Measurements from ENCODE around the gene TUBAL3.
A peak's percentile ranks its signal among the peaks of the same experiment; 100 is the strongest.

The TUBAL3 gene

DNA sequence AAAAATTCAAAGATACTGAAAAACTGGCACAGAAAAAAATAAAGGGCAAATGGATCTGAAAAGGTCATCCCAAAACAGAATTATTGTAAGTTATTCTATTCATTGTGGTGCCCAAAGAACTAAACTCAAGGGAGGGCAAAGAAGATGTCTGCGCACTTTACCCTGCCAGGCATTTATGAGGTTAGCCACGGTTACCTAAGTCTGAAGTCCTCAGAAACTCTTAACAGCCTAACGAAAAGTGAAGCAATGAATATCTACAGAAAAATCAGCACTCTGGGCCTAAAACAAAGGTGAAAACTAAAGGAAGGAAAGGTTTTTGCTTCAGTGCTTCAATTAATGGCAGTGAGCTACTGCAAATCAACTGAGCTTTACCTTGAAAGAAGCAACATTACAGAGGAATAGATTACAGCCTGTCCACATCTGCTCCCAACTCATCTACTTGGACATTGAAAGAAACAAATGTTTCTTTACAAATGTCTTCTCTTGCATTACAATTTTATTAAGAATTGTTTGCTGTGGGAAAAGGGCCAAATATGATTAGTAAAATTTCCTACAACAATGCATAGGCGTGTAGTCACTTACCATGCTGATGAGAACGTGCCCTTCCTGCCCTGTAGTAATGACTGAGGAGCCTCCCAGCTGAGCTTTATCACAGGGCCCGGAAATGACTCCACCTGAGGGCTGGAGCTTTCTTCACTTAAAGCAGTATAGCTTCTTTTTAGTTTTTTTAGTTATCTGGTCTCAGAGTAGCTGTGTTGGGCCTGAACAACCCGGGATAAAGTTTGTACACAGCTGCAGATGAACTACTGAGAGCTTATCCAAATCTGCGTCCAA lies at the start of gene TUBAL3:
TSS of gene TUBAL3 (minus strand) at position 621 of the 834 bp plus-strand sequence. CDS start at position 585, 36 bp downstream.
- DNase-seq (ENCODE audit: insufficient read length, low spot score), result no peak
- no peak for FAIRE-seq

DNA sequence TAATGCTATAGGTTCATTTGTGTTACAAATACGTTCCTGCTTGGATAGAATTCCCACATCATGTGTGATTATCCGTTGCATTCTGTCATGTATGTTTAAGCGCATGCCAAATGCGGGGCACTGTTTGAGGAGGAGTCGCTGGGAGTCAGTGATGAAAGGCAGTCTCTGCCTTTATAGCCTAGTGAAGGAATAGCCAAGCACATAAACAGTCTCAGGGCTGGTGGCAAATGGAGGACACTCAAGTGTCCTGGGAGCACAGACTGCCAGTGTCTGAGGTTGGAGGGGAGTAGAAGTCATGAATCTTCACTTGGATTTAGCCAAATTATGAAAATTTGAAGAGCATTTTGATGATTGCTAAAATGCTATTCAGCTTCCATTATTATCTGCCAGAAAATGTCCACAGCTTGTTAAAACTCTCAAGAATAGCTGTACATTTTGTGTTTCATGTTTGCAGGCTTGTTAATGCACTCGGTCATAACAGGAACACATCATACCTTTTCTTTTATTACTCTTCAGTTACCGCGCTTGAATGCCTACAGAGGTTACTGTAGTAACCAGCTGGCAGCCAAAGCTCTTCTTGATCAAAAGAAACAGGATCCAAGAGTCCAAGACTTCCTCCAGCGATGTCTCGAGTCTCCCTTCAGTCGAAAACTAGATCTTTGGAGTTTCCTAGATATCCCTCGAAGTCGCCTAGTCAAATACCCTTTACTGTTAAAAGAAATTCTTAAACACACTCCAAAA lies 49.3 kb upstream of the TUBAL3 start:
- no peak for DNase-seq (ENCODE audit: insufficient read length, low spot score)
- FAIRE-seq, result no peak

DNA sequence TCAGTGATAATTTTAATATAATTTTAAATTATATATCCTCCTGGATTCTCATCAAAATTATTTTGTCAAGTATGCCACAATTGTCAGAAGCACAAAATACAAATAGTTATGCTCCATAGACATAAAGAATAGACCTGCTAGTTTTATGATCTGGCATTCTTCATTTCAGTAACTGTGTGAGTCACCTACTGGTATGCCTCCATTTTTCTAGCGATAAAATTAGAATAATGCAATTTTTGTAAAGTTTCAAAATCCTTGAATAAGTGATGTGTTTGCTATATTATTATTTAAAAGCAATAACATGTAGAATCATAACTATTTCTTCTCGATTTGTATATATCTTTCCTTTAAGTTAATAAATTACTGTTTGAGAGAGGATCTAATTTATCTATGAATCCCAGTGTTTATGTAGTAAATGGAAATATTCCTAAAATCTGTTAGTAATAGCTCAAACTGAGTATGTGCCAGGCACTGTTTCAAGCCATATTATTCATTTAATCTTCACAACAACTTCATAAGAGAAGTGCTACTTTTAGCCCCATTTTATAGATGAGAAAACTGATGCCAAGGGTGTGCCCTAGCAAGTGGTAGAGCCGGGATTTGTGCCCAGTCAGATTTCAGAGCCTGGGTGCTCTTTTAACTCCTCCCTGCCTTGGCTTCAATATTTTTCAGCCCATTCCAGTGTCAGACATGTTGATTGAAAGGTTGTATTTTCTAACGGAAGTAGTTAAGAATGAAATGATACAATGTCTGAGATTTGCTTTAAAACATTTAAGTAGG lies 46.2 kb upstream of the TUBAL3 start:
- no peak for FAIRE-seq
- no peak for DNase-seq (ENCODE audit: insufficient read length, low spot score)

DNA sequence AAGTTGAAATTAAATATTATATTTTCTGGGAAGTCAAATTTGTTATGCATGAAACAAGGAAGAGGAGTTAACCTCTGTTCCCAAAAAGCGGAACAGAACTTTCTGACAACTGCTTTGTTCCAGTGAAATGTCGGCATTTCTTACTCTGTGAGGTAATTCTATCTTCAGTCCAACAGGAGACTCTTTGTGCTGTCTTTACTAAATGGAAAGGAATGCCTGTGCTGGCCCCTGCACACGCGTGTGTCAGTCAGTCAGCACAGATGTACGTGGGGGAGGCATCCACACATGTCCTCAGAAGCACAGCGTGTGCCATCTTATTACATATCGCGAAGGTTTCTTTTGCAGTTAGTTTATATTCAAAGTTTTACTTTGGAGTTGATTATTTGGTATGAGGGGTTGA lies 45.2 kb upstream of the TUBAL3 start:
- DNase-seq (ENCODE audit: insufficient read length, low spot score), result no peak
- FAIRE-seq, result no peak

DNA sequence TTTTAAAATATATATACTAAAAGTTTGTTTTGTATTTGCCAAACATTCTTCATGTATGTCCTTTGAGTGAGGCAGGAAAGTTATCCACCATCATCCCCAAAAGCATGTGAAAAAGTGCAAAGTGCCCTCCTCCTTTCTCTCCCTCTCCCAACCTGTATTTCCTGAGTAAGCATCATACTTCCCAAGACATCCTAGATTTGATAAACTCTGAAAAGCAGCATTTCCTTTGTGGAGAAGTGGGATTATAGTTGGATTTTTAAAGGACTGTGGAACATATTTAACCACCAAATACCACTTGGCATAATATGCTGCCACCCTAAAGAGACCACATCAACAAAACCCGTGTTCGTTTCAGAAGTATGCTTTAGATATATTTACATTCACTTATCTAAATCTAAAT lies 44.6 kb upstream of the TUBAL3 start:
- DNase-seq (ENCODE audit: insufficient read length, low spot score), result no peak
- no peak for FAIRE-seq

DNA sequence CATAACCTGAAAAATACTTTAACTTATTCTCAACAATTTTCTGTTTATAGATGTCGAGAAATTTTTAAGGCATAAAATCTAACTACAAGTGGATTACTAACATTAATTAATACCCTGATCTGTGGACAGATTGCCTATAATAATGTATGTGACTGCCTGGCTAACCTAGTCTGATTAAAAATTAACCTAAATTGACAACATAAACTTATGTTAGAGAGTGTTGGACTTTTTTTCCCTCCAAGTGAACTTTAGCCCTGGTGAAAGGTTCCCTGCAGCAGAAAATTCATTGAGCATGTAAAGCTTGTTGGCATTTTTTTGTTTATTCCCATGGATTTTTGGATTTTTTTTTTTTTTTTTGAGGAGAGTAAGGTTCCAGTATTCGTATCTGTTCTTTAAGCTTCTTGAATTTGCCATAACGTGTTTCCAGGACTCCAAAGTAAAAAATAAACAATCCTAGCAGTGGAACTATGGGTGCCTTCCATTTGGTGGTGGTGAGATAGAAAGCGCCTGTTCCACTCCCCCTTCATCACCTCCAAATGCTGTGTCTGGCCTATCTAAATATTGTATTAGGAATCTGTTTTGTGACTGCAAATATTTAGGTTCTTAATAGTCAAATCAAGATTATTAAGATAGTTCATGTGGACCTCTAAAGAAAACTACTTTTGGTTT lies 43.8 kb upstream of the TUBAL3 start:
- FAIRE-seq (peak; percentile 80), DNase-seq (ENCODE audit: insufficient read length, low spot score) (no peak)

DNA sequence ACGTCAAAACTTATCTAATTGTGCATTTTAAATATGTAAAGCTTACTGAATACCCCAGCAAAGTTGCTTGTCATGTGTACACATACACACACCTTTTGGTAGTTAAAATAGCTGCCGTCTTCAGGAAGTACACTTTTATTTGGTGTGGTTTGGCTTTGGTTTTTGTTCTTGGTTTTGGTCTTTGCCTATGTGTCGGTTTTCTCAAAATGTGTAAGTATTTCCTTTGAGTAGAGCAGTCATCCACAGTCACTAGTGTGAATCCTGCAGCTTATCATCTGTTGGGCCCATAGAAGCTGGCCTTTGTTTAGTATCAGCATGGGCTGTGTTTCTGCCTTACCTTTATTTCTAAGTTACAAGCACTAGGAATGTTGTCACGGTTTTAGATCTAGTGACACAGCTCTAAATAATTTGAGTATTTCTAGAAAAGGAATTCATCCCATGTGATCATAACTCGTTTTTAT lies 43.0 kb upstream of the TUBAL3 start:
- DNase-seq (ENCODE audit: insufficient read length, low spot score) (no peak), FAIRE-seq (peak; percentile 99)

DNA sequence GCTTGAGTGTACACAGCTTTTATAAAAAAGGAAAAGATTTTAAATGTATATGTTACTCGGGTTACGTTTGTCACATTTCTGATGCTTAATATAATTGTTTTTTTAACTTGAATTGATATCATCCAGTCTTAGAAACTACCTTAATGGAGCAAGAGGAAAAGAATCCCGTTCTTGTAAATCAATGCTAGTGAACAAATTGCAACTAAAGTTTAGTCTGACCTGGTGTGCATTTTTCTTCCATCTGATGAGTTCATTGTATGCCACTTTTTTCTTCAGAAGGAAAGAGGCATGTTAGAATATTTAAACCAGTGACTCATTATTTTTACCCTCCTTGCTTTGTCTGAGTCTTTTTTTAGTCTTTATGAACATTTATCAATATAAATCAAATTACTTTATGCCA lies 42.4 kb upstream of the TUBAL3 start:
- peak; percentile 79 for FAIRE-seq
- no peak for DNase-seq (ENCODE audit: insufficient read length, low spot score)

DNA sequence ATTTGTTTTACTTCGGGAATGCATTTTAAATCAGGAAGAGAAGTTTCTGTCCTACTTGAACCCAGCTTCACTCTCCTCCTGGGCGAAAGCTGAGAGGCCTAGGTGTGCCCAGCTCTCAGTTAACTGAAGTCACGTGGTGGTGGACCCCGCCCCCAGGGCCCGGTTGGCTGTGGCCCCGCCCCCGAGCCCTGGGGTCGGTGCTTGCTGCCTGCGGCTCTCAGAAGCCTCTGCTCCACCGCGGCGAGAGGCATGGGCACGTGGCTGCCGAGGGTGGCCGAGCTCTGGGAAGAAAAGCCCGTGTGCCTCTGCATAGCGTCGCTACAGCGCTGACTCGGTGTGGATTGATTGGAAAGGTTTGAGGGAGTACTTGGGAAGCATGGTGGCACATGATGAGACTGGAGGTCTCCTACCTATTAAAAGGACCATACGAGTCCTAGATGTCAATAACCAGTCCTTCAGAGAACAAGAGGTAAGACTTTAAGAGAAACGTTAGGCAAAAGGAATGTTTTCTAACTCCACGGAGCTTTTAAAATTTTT lies 41.8 kb upstream of the TUBAL3 start:
- DNase-seq (ENCODE audit: insufficient read length, low spot score) (peak; percentile 24), FAIRE-seq (peak; percentile 74)

DNA sequence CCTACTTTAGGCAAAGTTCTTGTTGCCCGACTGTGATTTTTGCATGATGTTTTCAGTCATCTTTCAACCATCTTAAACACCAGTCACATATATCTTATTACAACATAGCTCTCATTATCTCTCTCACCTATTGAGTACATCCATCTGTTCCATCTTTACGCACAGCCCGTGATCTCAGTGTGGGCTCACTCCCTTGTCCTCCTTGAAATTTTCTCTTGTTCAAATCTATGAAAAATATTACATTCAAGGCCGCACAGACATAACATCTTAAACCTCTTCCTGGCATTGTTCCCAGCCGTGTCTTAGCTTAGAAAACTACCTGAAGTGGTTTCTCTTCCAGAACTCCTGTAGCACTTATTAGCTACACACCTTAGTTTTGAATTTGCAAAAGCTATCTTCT lies 40.4 kb upstream of the TUBAL3 start:
- DNase-seq (ENCODE audit: insufficient read length, low spot score) (no peak), FAIRE-seq (no peak)

DNA sequence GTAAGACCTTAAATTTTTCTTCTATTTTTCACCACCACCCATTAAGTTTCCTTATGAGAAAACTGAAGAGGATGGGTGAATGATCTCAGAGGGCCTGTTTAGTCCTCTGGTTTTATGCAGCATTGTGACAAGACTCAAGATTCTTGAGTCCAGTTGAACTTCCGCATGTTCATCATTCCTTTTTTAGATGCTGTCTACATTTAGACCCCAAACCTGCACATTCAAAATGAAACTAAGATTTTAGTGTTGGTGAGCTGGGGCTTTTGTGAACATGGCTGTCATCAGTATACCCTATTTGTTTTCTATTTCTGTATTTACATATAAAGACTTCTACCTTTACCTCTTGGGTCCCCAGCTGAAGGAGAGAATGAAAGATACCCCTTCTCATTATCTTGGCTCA lies 38.8 kb upstream of the TUBAL3 start:
- DNase-seq (ENCODE audit: insufficient read length, low spot score), result peak; percentile 27
- FAIRE-seq, result peak; percentile 98

DNA sequence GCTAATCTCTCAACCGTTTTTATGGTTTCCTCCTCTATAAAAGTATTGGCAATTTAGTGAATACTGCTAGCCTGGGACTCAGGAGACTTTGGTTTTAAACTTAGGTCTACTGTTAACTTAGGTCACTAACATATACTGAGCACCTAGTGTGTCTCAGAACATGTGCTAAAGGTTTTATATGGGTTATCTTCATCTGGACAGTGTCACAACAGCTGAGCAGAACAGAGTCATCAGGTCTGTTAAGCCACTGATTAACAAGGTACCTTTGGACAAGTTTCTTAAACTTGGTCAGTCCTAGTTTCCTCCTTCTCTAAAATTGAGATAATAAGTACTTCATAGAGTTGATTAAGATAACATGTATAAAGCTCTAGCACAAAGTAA lies 38.4 kb upstream of the TUBAL3 start:
- FAIRE-seq (no peak), DNase-seq (ENCODE audit: insufficient read length, low spot score) (no peak)

DNA sequence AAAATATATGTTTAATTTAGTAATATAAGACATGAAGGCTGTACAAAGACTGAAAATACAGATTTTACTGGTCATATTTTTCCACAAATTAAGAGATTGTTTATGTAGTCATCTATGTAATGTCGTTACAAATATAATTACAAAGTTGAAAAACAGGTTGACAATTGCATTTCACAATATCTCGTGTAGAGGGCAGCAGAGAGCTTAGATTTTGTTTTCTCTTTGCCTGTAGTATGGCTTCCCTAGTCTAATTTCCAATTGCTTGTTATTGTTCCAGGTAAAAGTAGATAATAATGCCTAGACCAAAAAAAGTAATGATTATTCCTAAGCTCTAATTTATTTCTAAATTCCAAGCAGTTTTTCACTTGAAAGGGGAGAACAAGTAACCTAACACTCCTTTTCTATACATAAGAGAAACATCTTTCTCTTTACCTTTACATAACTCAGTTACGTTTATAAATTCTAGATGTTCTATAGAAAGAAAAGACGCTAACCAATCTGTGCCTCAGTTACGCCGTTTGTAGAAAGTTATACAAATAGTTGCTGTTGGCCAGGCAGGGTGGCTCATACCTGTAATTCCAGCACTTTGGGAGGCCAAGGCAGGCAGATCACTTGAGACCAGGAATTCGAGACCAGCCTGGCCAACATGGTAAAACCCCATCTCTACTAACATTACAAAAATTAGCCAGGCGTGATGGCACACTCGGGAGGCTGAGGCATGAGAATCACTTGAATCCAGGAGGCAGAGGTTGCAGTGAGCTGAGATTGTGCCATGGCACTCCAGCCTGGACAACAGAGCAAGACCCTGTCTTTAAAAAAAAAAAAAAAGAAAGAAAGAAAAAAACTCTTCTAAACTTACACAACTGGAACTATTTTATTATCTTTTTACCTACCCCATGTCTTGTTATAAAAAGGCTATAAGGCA lies 37.7 kb upstream of the TUBAL3 start:
- DNase-seq (ENCODE audit: insufficient read length, low spot score) (peak; percentile 13), FAIRE-seq (peak; percentile 86)

DNA sequence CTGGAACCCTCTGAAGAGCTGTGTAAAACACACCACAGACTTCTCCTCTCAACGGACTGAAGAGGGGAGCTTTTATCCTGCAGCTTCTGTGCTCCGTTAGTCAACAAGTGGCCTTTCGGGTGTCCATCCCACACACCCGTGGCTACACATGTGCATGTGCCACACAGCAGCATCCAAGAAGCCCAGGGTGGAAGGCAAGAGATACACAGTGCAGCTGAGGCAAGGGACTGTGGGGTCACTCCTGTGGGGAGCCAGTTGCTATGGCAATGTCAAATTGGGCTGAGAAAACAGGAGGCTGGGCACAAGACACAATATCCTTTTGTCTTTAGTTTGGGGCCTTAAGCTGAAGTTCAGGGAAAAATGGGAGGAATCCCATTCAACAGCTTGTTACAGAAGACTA lies 36.5 kb upstream of the TUBAL3 start:
- DNase-seq (ENCODE audit: insufficient read length, low spot score), result no peak
- FAIRE-seq, result no peak

DNA sequence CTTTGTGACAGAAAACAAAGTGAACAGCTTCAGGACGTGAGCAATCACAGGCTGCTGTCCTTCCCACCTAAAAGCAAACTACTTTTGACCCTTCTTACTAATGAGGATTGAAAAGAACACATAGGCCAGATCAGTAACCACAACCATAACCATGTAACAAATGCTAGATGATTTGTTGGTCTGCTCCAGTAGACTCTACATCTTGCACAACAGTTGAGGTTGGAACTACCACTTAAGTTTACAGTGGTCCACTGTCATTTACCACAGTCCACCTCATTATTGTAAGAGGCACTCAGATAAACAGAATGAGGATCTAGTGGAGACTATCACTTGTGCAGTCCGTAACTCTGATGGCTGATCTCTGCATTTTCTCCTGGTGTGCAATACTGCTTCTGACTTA lies 35.6 kb upstream of the TUBAL3 start:
- FAIRE-seq (no peak), DNase-seq (ENCODE audit: insufficient read length, low spot score) (no peak)

DNA sequence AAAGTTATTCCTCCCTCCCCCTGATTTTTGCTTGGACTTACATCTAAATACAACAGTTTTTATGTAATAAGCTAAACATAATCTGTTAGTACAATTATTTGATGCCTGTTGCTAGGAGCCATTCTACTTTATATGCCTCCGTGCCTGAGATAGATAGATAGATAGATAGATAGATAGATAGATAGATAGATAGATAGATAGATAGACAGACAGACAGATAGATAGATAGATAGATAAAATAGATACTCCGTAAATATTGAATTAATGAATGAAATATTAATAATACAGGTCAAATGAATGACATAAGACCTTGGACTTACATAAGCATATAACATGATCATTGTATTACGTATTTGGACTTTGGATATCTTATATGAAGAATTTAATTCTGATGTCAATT lies 30.7 kb upstream of the TUBAL3 start:
- DNase-seq (ENCODE audit: insufficient read length, low spot score), result no peak
- no peak for FAIRE-seq

DNA sequence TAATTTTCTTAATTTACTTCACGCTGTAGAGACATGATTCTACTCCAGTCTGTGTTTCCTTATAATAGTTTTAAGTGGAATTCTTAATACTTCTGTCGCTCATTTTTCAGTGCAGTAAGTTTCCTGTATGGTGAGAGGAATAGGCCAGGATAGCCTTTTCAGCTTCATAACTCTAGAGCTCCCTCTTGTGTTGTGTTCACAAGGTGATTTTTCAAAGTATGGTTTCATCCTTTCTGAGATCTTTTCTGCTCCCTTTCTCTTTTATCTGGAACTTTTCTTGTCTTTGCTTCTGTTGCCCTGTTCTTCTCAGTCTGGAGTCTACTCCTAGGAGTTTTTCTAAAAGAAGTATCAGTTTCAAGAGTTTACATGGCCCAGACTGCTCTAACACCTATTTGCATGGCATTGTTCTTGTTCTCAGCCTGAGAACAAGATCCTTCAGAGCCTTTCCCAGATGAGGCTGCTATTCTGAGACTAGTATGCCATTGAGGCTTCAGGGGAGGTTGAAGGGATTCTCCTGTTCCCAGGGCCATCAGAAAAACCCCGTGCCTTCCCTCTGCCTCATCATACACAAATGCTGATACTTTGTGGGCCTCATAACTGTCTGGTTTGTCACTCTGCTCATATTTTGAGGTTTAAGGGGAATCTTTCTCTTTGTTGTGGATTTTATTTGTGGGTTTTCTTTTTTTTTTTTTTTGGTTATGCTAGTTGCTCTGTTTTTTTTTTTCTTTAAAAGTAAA lies 29.6 kb upstream of the TUBAL3 start:
- peak; percentile 65 for FAIRE-seq

DNA sequence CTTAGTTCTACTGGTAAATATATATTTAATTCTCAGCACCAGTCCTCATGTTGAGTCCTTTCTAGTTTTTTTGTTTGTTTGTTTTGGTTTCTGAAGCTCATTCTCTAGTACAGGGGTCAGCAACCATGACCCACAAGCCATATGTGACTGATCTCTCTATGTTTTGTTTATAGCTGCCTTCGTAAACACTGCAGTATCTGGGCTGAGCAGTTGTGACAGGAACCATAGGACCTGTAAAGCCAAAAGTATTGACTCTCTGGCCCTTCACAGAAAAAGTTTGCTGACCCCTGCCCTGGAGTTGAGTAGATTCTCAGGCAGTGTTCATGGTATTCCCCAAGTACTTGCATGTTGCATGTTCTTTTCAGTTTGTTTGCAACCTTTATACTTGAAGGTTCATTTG lies 28.6 kb upstream of the TUBAL3 start:
- DNase-seq (ENCODE audit: insufficient read length, low spot score), result no peak
- FAIRE-seq, result no peak

More for the DNA sequence above, 29.6 kb upstream of the TUBAL3 start:
- no peak for DNase-seq (ENCODE audit: insufficient read length, low spot score)

DNA sequence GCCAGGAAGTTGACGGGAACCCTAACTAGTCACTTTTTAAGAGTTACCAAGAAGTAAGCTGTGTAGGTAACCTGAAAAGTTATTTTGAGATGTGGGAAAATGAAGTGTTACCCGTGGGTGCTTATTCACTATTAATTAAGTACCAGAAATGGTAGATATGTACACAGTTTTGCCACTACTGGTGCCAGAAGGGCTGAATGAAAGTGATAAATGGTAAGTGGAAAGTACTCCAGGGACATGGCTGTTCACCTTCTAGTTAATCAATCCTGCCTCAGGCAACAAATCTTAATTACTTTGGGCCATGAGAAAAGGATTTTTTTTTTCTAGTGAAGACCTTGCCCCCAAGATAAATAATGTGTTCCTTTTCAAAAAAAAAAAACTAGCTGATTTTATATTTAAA lies 23.5 kb upstream of the TUBAL3 start:
- FAIRE-seq (no peak), DNase-seq (ENCODE audit: insufficient read length, low spot score) (no peak)

All from GM19239 (cell line).